Umbilical cord (tissue), 2 donors: ENCODE results near the gene LTC4S. TPM values are rescaled to one million over a fixed set of nuclear protein-coding genes. Genes with fewer than 3 reads are reported as not detected.

Experiments
- DNase-seq: peaks from one replicate; pipeline ENCODE4 v3.0.0-alpha.2; 2015; ENCODE audit warnings: low spot score
- total RNA-seq: library from RNA; depleted of rRNA; stranded (reverse); fragments of >200 nt; gene quantifications from one replicate; pipeline ENCODE4 v1.2.3, GENCODE V29; 2014; ENCODE audit warnings: low replicate concordance; ENCODE audit not compliant: insufficient read depth

The LTC4S gene
- total RNA-seq, 1 donor from 2014 or later = 4.1 TPM

GRCh38 chr5:179795049-179795862 lies 1.5 kb downstream of the LTC4S start:
- DNase-seq = no peak

- peak; percentile 84 for DNase-seq
Measured at GRCh38 chr5:179795863-179796833, 2.4 kb downstream of the LTC4S start.

- no peak for DNase-seq
Measured at GRCh38 chr5:179796877-179797608, 3.3 kb downstream of the LTC4S start.

- no peak for DNase-seq
Measured at GRCh38 chr5:179797741-179798140, 4.0 kb downstream of the LTC4S start.

GRCh38 chr5:179798144-179798770 lies 4.5 kb downstream of the LTC4S start:
- DNase-seq = no peak

- DNase-seq = no peak
Measured at GRCh38 chr5:179798771-179799643, 5.2 kb downstream of the LTC4S start.

- no peak for DNase-seq
Measured at GRCh38 chr5:179799644-179799973, 5.8 kb downstream of the LTC4S start.

- DNase-seq = no peak
Measured at GRCh38 chr5:179800071-179800695, 6.4 kb downstream of the LTC4S start.

- no peak for DNase-seq
Measured at GRCh38 chr5:179800696-179801201, 7.0 kb downstream of the LTC4S start.

- DNase-seq = peak; percentile 61
Measured at GRCh38 chr5:179801304-179802206, 7.8 kb downstream of the LTC4S start.

GRCh38 chr5:179802207-179802883 lies 8.6 kb downstream of the LTC4S start:
- DNase-seq = no peak

GRCh38 chr5:179802950-179803562 lies 9.3 kb downstream of the LTC4S start:
- no peak for DNase-seq

- no peak for DNase-seq
Measured at GRCh38 chr5:179803651-179804554, 10.1 kb downstream of the LTC4S start.

GRCh38 chr5:179804555-179804947 lies 10.8 kb downstream of the LTC4S start:
- DNase-seq = no peak

- DNase-seq = no peak
Measured at GRCh38 chr5:179805070-179805528, 11.3 kb downstream of the LTC4S start.

- no peak for DNase-seq
Measured at GRCh38 chr5:179805529-179806249, 11.9 kb downstream of the LTC4S start.
